GM12878 (cell line): ENCODE data around the gene ZNF618. TPM values are rescaled to one million over a fixed set of nuclear protein-coding genes. Genes with fewer than 3 reads are reported as not detected.

Experiments used
- ATAC-seq: fragments of 200-7000 bp; cut with Tn5 transposase; 3 replicates; pipeline ENCODE4 v1.9.1; 2020; ENCODE audit warnings: mild to moderate bottlenecking, moderate library complexity
- BruUV-seq: library from RNA; stranded (reverse); fragments of 400-500 nt; replicated peaks from 2 replicates; lab custom pipeline; 2021; lab: Mats Ljungman, UMichigan
- CTCF ChIA-PET: fragments of 300-600 bp; sonication (Branson Sonifier 250); formaldehyde crosslinking; extraction: SDS; loops from one replicate; lab custom pipeline; 2021; ENCODE audit warnings: inconsistent platforms; lab: Yijun Ruan, JAX
- POLR2A ChIA-PET: fragments of 350-600 bp; formaldehyde crosslinking; extraction: SDS; loops from one replicate; lab custom pipeline; 2021; ENCODE audit warnings: inconsistent platforms; lab: Charles Lee
- RAD21 ChIA-PET: fragments of 300-600 bp; sonication (Branson Sonifier 250); formaldehyde crosslinking; loops from one replicate; lab custom pipeline; 2023; ENCODE audit warnings: antibody characterized with exemption; ENCODE audit not compliant: unreplicated experiment; lab: Charles Lee
- SMC1A ChIA-PET: fragments of 300-600 bp; sonication (Branson Sonifier 250); formaldehyde crosslinking; loops from one replicate; lab custom pipeline; 2023; ENCODE audit not compliant: unreplicated experiment, uncharacterized antibody; lab: Charles Lee
- DNase-seq: peaks from one replicate; pipeline ENCODE4 v3.0.0-alpha.2; 2011; ENCODE audit warnings: low read depth, low spot score
- FAIRE-seq: peaks from 3 replicates; lab custom pipeline; 2011; peaks lifted over from hg19 to GRCh38; lab: Jason Lieb, UNC
- H2AFZ ChIP-seq: 2 replicates; pipeline ENCODE4 v1.6.0; 2011; ENCODE audit warnings: low read depth, low read length, control low read depth; ENCODE audit not compliant: control insufficient read depth
- H3K27ac ChIP-seq: 2 replicates; pipeline ENCODE4 v1.5.1; 2011; ENCODE audit warnings: control low read depth; ENCODE audit not compliant: control insufficient read depth, insufficient read depth
- H3K27me3 ChIP-seq, 2 experiments: replicated peaks in 1 of 2; 2 replicates each; pipeline versions ENCODE4 v1.6.0 to v1.6.1; 2011; ENCODE audit warnings: low read length in 1 of 2; ENCODE audit not compliant: control insufficient read depth in 2 of 2, insufficient read depth in 2 of 2
- H3K36me3 ChIP-seq, 2 experiments: 2 replicates each; pipeline ENCODE4 v1.5.1; 2011; ENCODE audit warnings: low read length in 1 of 2; ENCODE audit not compliant: control insufficient read depth in 2 of 2, insufficient read depth in 2 of 2
- H3K4me1 ChIP-seq: 2 replicates; pipeline ENCODE4 v1.6.1; 2011; ENCODE audit warnings: mild to moderate bottlenecking, low read length, moderate library complexity, mixed read lengths; ENCODE audit not compliant: control insufficient read depth, insufficient read depth
- H3K4me2 ChIP-seq: 2 replicates; pipeline ENCODE4 v1.6.0; 2011; ENCODE audit warnings: control low read depth; ENCODE audit not compliant: control insufficient read depth, insufficient read depth
- H3K4me3 ChIP-seq: fragments of 200-600 bp; sonication (generic); 2 replicates; pipeline ENCODE4 v1.5.1; 2016
- H3K79me2 ChIP-seq: 2 replicates; pipeline ENCODE4 v1.6.0; 2011; ENCODE audit warnings: low read length; ENCODE audit not compliant: control insufficient read depth, insufficient read depth
- H3K9ac ChIP-seq: 2 replicates; pipeline ENCODE4 v1.8.0; 2011; ENCODE audit warnings: low read length, control low read depth, mixed read lengths; ENCODE audit not compliant: control insufficient read depth, insufficient read depth
- H3K9me3 ChIP-seq: replicated peaks from 3 replicates; pipeline ENCODE4 v1.5.1; 2011; ENCODE audit warnings: mild to moderate bottlenecking, low read length; ENCODE audit not compliant: control insufficient read depth, insufficient read depth
- H4K20me1 ChIP-seq: 2 replicates; pipeline ENCODE4 v1.6.0; 2011; ENCODE audit not compliant: control insufficient read depth, insufficient read depth
- ASH2L ChIP-seq: fragments of 300-600, 200-600 bp; sonication (generic); IDR thresholded peaks from 2 replicates; pipeline ENCODE4 v1.6.1; 2017; ENCODE audit warnings: low read depth, mild to moderate bottlenecking, borderline replicate concordance
- CHD2 ChIP-seq: IDR thresholded peaks from 2 replicates; pipeline ENCODE4 v1.6.1; 2011; ENCODE audit warnings: low read depth, low read length, improper control_type of control experiment, borderline replicate concordance
- CREM ChIP-seq: IDR thresholded peaks from 2 replicates; pipeline ENCODE4 v1.6.1; 2014; ENCODE audit warnings: antibody characterized with exemption, low read depth
- FOS ChIP-seq: IDR thresholded peaks from 3 replicates; pipeline ENCODE4 v1.6.1; 2011; ENCODE audit warnings: borderline replicate concordance; ENCODE audit not compliant: insufficient read length; ENCODE audit errors: extremely low read depth
- GATAD2B ChIP-seq: fragments of 450-650 bp; conservative IDR thresholded peaks from 2 replicates; pipeline ENCODE4 v1.6.1; 2017; ENCODE audit warnings: low read depth, mild to moderate bottlenecking, moderate library complexity
- IKZF2 ChIP-seq, 2 experiments: fragments of 450-650 bp; IDR thresholded peaks; 2 replicates each; pipeline ENCODE4 v1.6.1; 2017; ENCODE audit warnings: mild to moderate bottlenecking in 2 of 2, moderate library complexity in 2 of 2
- MTA2 ChIP-seq: fragments of 450-650 bp; IDR thresholded peaks from 2 replicates; pipeline ENCODE4 v1.6.1; 2016; ENCODE audit warnings: low read depth, mild to moderate bottlenecking, moderate library complexity
- MTA3 ChIP-seq: IDR thresholded peaks from 2 replicates; pipeline ENCODE4 v1.6.1; 2012; ENCODE audit warnings: low read length, inconsistent platforms, borderline replicate concordance
- NR2C1 ChIP-seq: fragments of 450-650 bp; IDR thresholded peaks from 2 replicates; pipeline ENCODE4 v1.6.1; 2017; ENCODE audit warnings: antibody characterized with exemption, mild to moderate bottlenecking, moderate library complexity
- POU2F2 ChIP-seq: IDR thresholded peaks from 3 replicates; pipeline ENCODE4 v1.6.1; 2011; ENCODE audit warnings: low read depth, mild to moderate bottlenecking, low read length, borderline replicate concordance
- YBX1 ChIP-seq: fragments of 450-650 bp; IDR thresholded peaks from 2 replicates; pipeline ENCODE4 v1.6.1; 2016; ENCODE audit warnings: antibody characterized with exemption
- whole genome bisulfite sequencing: methylation state at CpG from one replicate; pipeline ENCODE4 v1.1.6; 2016; ENCODE audit warnings: low lambda C conversion rate; ENCODE audit not compliant: insufficient replicate concordance, insufficient coverage; ENCODE audit errors: missing lambda C conversion rate; 5-methylcytosine and 5-hydroxymethylcytosine counted together
- in situ Hi-C: fragments of 300-500 bp; cut with MboI; formaldehyde crosslinking; loops from 9 replicates; pipeline ENCODE4 v1.14.3; 2018; ENCODE audit warnings: mixed read lengths
- intact Hi-C: fragments of 100-400 bp; cut with micrococcal nuclease; formaldehyde crosslinking; loops from one replicate; pipeline ENCODE4 v1.14.2; 2022; ENCODE audit not compliant: unreplicated experiment
- polyA plus RNA-seq, 11 experiments: library from polyadenylated mRNA; depleted of rRNA in 4 of 11; unstranded in 6 of 11; stranded (reverse) in 5 of 11; fragments of >200 nt; fragmentation: Nextera tagmentation in 4 of 11; fragmentation: Illumina TruSeq in 1 of 11; extraction: Ambion mirVana in 4 of 11; extraction: Trizol in 1 of 11; gene quantifications; 1 replicate in 1 of 11; 2 replicates in 10 of 11; pipeline versions ENCODE4 v1.2.1 to v1.2.3, GENCODE V29; 2011 to 2016; ENCODE audit warnings: inconsistent platforms in 2 of 11, missing spikeins in 2 of 11, low read depth in 1 of 11
- total RNA-seq, 4 experiments: library from RNA; depleted of rRNA in 3 of 4; stranded (reverse); fragments of >200 nt in 3 of 4; fragmentation: Illumina TruSeq in 1 of 4; extraction: Trizol in 1 of 4; gene quantifications; 2 replicates each; pipeline versions ENCODE4 v1.2.1 to v1.2.3, GENCODE V29; 2013 to 2021

The ZNF618 gene
- total and polyA plus RNA-seq, 10 of the 15 experiments (the other 5 are each of a cell fraction or from before 2014, with no cell fraction given), result 0.01 to 0.24 (median 0.06) TPM; not detected in 2

DNA sequence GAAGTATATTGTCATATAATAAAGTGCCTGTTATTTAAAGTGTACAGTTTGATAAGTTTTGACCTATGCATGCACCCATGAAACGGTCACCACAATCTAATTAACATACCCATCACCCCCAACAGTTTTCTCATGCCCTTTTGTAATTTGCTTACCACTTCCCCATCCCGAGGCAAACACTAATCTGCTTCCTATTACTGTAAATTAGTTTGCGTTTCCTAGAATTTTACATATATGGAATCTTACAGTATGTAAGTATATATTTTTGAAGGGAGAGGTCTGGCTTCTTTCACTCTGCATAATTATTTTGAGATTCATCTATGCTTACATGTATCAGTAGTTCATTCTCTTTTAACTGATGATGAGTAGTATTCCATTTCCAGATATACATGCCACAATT is 145.5 kb downstream of the ZNF618 start (continued):
- TF ChIP-seq FOS (no peak), MTA2 (no peak)
- TF ChIP-seq, all 136 proteins: peak for 0

DNA sequence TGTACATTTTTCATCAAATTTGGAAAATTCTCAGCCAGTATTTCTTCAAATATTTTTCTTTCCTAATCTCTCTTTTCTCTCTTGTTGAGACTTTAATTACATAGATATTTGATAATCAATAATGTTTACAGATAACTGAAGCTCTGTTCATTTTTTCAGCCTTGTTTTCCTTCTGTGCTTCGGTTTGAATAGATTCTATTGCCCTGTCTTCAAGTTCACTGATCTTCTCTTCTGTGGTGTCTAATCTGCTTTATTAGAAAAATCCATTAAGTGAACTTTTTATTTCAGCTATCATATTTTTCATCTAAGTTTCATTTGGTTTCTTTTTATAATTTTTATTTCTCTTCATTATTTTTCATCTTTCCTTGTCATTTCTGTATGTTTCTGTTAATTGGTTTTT is 147.9 kb downstream of the ZNF618 start:
- Histone ChIP-seq H3K4me1 (no peaks in the 10 kb centered on the region), H3K9me3 (no peaks in the 10 kb centered on the region; the same call in 2 of the 3 replicates), H4K20me1 (no peaks in the 10 kb centered on the region), H3K4me2 (no peak overlapping the region)
- ChIA-PET POLR2A (no interaction called here), SMC1A (interaction anchor here (0.7 kb wide), 1 partner anchor 21 kb away, joined by 3 read pairs; no protein-coding TSS in a partner anchor)
- BruUV-seq, result no TSS peak
- TF ChIP-seq ASH2L (no peak), CREM (no peak), POU2F2 (no peak), MTA3 (no peak), YBX1 (no peak), NR2C1 (no peak), CHD2 (no peak), GATAD2B (no peak), IKZF2 (IDR thresholded peaks at IDR 0.05) (no peak)
- TF ChIP-seq, all 136 proteins: peak for 0
- Histone ChIP-seq H2AFZ (no peak overlapping the region), H3K36me3 (no peaks in the 10 kb centered on the region), H3K4me3 (no peak overlapping the region), H3K27me3 (no peaks in the 10 kb centered on the region), H3K9ac (no peak overlapping the region), H3K79me2 (no peaks in the 10 kb centered on the region), H3K27ac (no peak overlapping the region)
- FAIRE-seq, result no peak
- ChIA-PET RAD21 (no interaction called here), CTCF (interaction anchor here (1.4 to 1.7 kb wide), 2 partner anchors 9 to 58 kb away, joined by 3 to 5 read pairs; no protein-coding TSS in a partner anchor)
- DNase-seq, result no peak
- WGBS, result 41% methylated on average over 1 of the region's 1 CpG
- in situ Hi-C loops (no loop called here), intact Hi-C loops (no loop called here)
- no peak for ATAC-seq
